Retinal pigment epithelial cell (primary cell): ENCODE results near the gene MAPK6.

Experiments used
- DNase-seq: peaks from one replicate; pipeline ENCODE4 v3.0.0-alpha.2; 2010; ENCODE audit warnings: low read depth
- H3K4me3 ChIP-seq: 2 replicates; pipeline ENCODE4 v1.5.1; 2011; ENCODE audit warnings: mild to moderate bottlenecking, low read length, control low read depth, moderate library complexity
- CTCF ChIP-seq: conservative IDR thresholded peaks from 2 replicates; pipeline ENCODE4 v1.5.1; 2011; ENCODE audit warnings: low read depth, low read length, control low read depth, inconsistent platforms

MAPK6 gene

DNA sequence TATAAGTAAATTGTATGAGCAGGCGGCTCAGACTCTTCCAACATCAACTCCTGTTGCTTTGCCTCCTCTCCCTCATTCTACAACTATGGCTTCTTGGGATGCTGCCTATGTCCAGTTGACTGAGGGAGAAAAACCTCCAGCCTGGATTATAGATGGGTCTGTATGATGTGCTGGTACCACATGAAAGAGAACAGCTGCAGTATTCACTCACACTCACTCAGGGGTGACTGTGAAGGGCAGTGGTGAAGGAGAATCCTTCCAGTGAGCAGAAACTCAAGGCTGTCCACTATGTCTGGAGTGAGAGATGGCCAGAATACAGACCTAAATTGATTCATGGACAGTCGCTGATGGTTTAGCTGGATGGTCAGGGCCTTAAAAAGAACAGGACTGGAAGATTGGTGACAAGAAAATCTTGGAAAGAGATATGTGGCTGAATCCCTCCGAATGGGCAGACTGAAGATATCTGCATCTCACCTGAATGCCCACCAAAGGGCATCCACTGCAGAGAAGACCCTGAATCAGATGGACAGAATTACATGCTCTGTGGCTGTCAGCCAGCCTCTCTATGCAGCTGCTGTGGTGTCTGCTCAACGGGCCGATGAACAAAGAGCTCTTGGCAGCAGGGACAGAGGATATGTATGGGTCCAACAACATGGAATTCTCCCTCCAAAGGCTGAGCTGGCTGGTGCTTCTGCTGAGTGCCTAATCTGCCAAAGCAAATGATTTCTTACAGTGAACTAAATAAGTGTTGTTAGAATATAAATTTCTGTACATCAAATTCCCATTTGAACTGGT, 95.4 kb downstream of the MAPK6 start:
- no peak overlapping the region for H3K4me3 ChIP-seq
- no peak for TF ChIP-seq CTCF
- DNase-seq, result no peak

DNA sequence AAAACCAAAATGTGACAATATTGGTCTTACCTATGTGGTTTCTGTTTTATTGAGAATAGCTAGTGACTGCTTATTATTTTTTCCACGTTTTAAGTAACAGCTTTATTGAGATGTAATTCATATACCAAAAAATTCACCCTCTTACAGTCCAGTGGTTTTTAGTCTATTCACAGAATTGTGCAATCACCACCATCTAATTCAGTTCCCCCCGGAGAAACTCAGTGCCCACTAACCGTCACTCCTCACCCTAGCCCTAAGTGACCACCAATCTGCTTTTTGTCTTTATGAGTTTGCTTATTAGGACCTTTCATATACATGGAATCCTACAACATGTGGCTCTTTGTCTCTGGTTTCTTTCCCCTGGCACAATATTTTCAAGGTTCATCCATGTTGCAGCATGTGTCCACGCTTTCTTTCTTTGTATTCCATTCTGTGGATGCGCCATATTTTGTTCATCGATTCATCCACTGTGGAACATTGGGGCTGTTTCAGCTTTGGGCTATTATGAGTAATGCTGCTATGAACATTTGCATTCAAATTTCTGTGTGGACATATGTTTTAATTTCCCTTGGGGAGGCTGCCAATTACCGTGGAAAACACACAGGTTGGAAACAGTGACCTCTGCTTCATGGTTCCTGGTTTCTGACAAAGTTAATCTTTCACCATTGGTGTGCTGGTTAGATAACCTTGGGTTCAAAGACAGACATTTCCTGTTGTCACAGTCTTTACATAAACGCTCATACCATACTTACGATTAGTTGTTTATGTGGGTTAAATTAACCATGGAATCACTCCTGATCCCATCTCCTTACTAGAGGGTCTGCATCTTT, 96.8 kb downstream of the MAPK6 start:
- no peak for TF ChIP-seq CTCF
- DNase-seq, result no peak
- H3K4me3 ChIP-seq, result no peak overlapping the region
